ACHN (cell line): Measurements from ENCODE around the gene PARP11.
"Not testable (repeated sequence)": the region's sequence is repeated elsewhere in the genome, so short reads cannot be mapped to it uniquely, and the experiment has no call there.

Experiments
- DNase-seq: peaks from one replicate; pipeline ENCODE4 v3.0.0-alpha.2; 2015
- in situ Hi-C: cut with HindIII; loops from 2 replicates; pipeline ENCODE4 v1.10.0; 2017; ENCODE audit warnings: low sequenced_read_pairs, low pct_ligation_motif_present, low pct_unique_long_range_greater_than_20kb

PARP11 gene

GRCh38 chr12:3885277-3886094 lies 12.3 kb upstream of the PARP11 start:
- DNase-seq: peak; percentile 60
- in situ Hi-C loops: no loop called here

GRCh38 chr12:3884671-3885070 lies 11.5 kb upstream of the PARP11 start:
- DNase-seq: no peak

GRCh38 chr12:3882896-3883564 lies 9.8 kb upstream of the PARP11 start:
- in situ Hi-C loops: no loop called here
- DNase-seq: peak; percentile 67

More at GRCh38 chr12:3884671-3885070, 11.5 kb upstream of the PARP11 start:
- in situ Hi-C loops: no loop called here

GRCh38 chr12:3882406-3882805 lies 9.2 kb upstream of the PARP11 start:
- in situ Hi-C loops: no loop called here
- DNase-seq: no peak

GRCh38 chr12:3881281-3881950 lies 8.2 kb upstream of the PARP11 start:
- DNase-seq: no peak
- in situ Hi-C loops: no loop called here

GRCh38 chr12:3879846-3880245 lies 6.6 kb upstream of the PARP11 start:
- DNase-seq: no peak
- in situ Hi-C loops: no loop called here

GRCh38 chr12:3871356-3871755 lies 1.8 kb downstream of the PARP11 start:
- DNase-seq: no peak
- in situ Hi-C loops: no loop called here

GRCh38 chr12:3869865-3870264 lies 3.3 kb downstream of the PARP11 start:
- in situ Hi-C loops: no loop called here
- DNase-seq: no peak

GRCh38 chr12:3869433-3869832 lies 3.8 kb downstream of the PARP11 start:
- DNase-seq: no peak
- in situ Hi-C loops: no loop called here

GRCh38 chr12:3863756-3864155 lies 9.4 kb downstream of the PARP11 start:
- DNase-seq: no peak
- in situ Hi-C loops: no loop called here

- in situ Hi-C loops: no loop called here
These were observed 30.7 kb downstream of the PARP11 start for GRCh38 chr12:3842517-3842916.

GRCh38 chr12:3841783-3842182 lies 31.4 kb downstream of the PARP11 start:
- in situ Hi-C loops: no loop called here
- DNase-seq: no peak

More at GRCh38 chr12:3842517-3842916, 30.7 kb downstream of the PARP11 start:
- no peak for DNase-seq

- in situ Hi-C loops: not testable (repeated sequence)
These were observed 32.4 kb downstream of the PARP11 start for GRCh38 chr12:3840833-3841232.

GRCh38 chr12:3839745-3840144 lies 33.5 kb downstream of the PARP11 start:
- in situ Hi-C loops: not testable (repeated sequence)

More at GRCh38 chr12:3840833-3841232, 32.4 kb downstream of the PARP11 start:
- not testable (repeated sequence) for DNase-seq

GRCh38 chr12:3838701-3839548 lies 34.3 kb downstream of the PARP11 start:
- in situ Hi-C loops, DNase-seq: not testable (repeated sequence)

More at GRCh38 chr12:3839745-3840144, 33.5 kb downstream of the PARP11 start:
- DNase-seq: not testable (repeated sequence)

- no peak for DNase-seq
- in situ Hi-C loops: no loop called here
These were observed 35.1 kb downstream of the PARP11 start for GRCh38 chr12:3838076-3838475.

- DNase-seq: peak; percentile 9
- in situ Hi-C loops: no loop called here
These were observed 36.1 kb downstream of the PARP11 start for GRCh38 chr12:3837049-3837448.

GRCh38 chr12:3836641-3837040 lies 36.6 kb downstream of the PARP11 start:
- in situ Hi-C loops: no loop called here
- no peak for DNase-seq
